HFF-Myc (cell line): ENCODE data around the gene MAML2.

Experiments used
- DNase-seq: peaks from one replicate; pipeline ENCODE4 v3.0.0-alpha.2; 2011; ENCODE audit warnings: low read depth; ENCODE audit errors: extremely low read depth
- H3K4me3 ChIP-seq: replicated peaks from 2 replicates; pipeline ENCODE4 v1.5.1; 2011; ENCODE audit warnings: low read depth, mild to moderate bottlenecking, control low read depth, low read length
- CTCF ChIP-seq: IDR thresholded peaks from 2 replicates; pipeline ENCODE4 v1.5.1; 2012; ENCODE audit warnings: mild to moderate bottlenecking, low read depth, low read length, control low read depth; ENCODE audit errors: missing control alignments

MAML2 gene

GRCh38 chr11:96167203-96167758, 175.7 kb downstream of the MAML2 start:
- TF ChIP-seq CTCF: no peak
- H3K4me3 ChIP-seq: no peak overlapping the region

GRCh38 chr11:96162816-96163499, 180.0 kb downstream of the MAML2 start:
- DNase-seq: no peak
- TF ChIP-seq CTCF: no peak
- no peak overlapping the region for H3K4me3 ChIP-seq

More at GRCh38 chr11:96167203-96167758, 175.7 kb downstream of the MAML2 start:
- DNase-seq: no peak

- no peak for TF ChIP-seq CTCF
- no peak overlapping the region for H3K4me3 ChIP-seq
- DNase-seq: no peak
These were observed 181.5 kb downstream of the MAML2 start for GRCh38 chr11:96161307-96162089.

- TF ChIP-seq CTCF: no peak
- DNase-seq: no peak
- no peak overlapping the region for H3K4me3 ChIP-seq
These were observed 182.2 kb downstream of the MAML2 start for GRCh38 chr11:96160732-96161306.

GRCh38 chr11:96159968-96160367, 183.0 kb downstream of the MAML2 start:
- DNase-seq: no peak
- no peak overlapping the region for H3K4me3 ChIP-seq
- no peak for TF ChIP-seq CTCF

- TF ChIP-seq CTCF: no peak
- H3K4me3 ChIP-seq: no peak overlapping the region
- no peak for DNase-seq
These were observed 184.9 kb downstream of the MAML2 start for GRCh38 chr11:96158126-96158525.
